ENCODE results near the gene ASNS.
"Not testable (repeated sequence)": the region's sequence is repeated elsewhere in the genome, so short reads cannot be mapped to it uniquely, and the experiment has no call there.

The ASNS gene

GRCh38 chr7:97872025-97872669 lies at the start of gene ASNS:
TSS of gene ASNS (minus strand) at chr7:97872408. CDS start at chr7:97869156, 3,252 bp downstream.
- DNase-seq (ENCODE audit: low read depth in 2 of 2), result peak; percentile 88 to 89

- not testable (repeated sequence) for DNase-seq (ENCODE audit: low read depth in 2 of 2)
Observed at GRCh38 chr7:97921254-97921653, 49.0 kb upstream of the ASNS start.

- DNase-seq (ENCODE audit: low read depth in 2 of 2), result not testable (repeated sequence)
Observed at GRCh38 chr7:97915267-97915666, 43.1 kb upstream of the ASNS start.

- DNase-seq (ENCODE audit: low read depth in 2 of 2), result not testable (repeated sequence)
Observed at GRCh38 chr7:97912294-97912693, 40.1 kb upstream of the ASNS start.

- DNase-seq (ENCODE audit: low read depth in 2 of 2), result not testable (repeated sequence)
Observed at GRCh38 chr7:97896893-97897292, 24.7 kb upstream of the ASNS start.

- not testable (repeated sequence) for DNase-seq (ENCODE audit: low read depth in 2 of 2)
Observed at GRCh38 chr7:97891721-97892120, 19.5 kb upstream of the ASNS start.

GRCh38 chr7:97879527-97879926 lies 7.3 kb upstream of the ASNS start:
- DNase-seq (ENCODE audit: low read depth in 2 of 2), result not testable (repeated sequence)

GRCh38 chr7:97874894-97875293 lies 2.7 kb upstream of the ASNS start:
- not testable (repeated sequence) for DNase-seq (ENCODE audit: low read depth in 2 of 2)

GRCh38 chr7:97873606-97874005 lies 1.4 kb upstream of the ASNS start:
- DNase-seq (ENCODE audit: low read depth in 2 of 2), result no peak

- DNase-seq (ENCODE audit: low read depth in 2 of 2), result peak in 1 of 2 donors; percentile 14
Observed at GRCh38 chr7:97871659-97872024, 566 bp downstream of the ASNS start.

GRCh38 chr7:97868788-97869187 lies 3.4 kb downstream of the ASNS start:
- no peak for DNase-seq (ENCODE audit: low read depth in 2 of 2)

- DNase-seq (ENCODE audit: low read depth in 2 of 2), result no peak
Observed at GRCh38 chr7:97868314-97868713, 3.9 kb downstream of the ASNS start.

- DNase-seq (ENCODE audit: low read depth in 2 of 2), result no peak
Observed at GRCh38 chr7:97865104-97865503, 7.1 kb downstream of the ASNS start.

- DNase-seq (ENCODE audit: low read depth in 2 of 2), result no peak
Observed at GRCh38 chr7:97859606-97860204, 12.5 kb downstream of the ASNS start.

GRCh38 chr7:97858221-97858620 lies 14.0 kb downstream of the ASNS start:
- no peak for DNase-seq (ENCODE audit: low read depth in 2 of 2)

GRCh38 chr7:97857544-97857943 lies 14.7 kb downstream of the ASNS start:
- no peak for DNase-seq (ENCODE audit: low read depth in 2 of 2)

GRCh38 chr7:97851683-97852082 lies 20.5 kb downstream of the ASNS start:
- no peak for DNase-seq (ENCODE audit: low read depth in 2 of 2)

- DNase-seq (ENCODE audit: low read depth in 2 of 2), result not testable (repeated sequence)
Observed at GRCh38 chr7:97850262-97851031, 21.8 kb downstream of the ASNS start.

- DNase-seq (ENCODE audit: low read depth in 2 of 2), result no peak
Observed at GRCh38 chr7:97847791-97848190, 24.4 kb downstream of the ASNS start.

GRCh38 chr7:97846945-97847344 lies 25.3 kb downstream of the ASNS start:
- no peak for DNase-seq (ENCODE audit: low read depth in 2 of 2)

- no peak for DNase-seq (ENCODE audit: low read depth in 2 of 2)
Observed at GRCh38 chr7:97845622-97846203, 26.5 kb downstream of the ASNS start.

GRCh38 chr7:97844036-97844435 lies 28.2 kb downstream of the ASNS start:
- DNase-seq (ENCODE audit: low read depth in 2 of 2), result no peak
